Measurements from ENCODE around the gene SAP130. TPM values are rescaled to one million over a fixed set of nuclear protein-coding genes. Genes with fewer than 3 reads are reported as not detected.

Gene SAP130
- total RNA-seq, 6 experiments from 2014 or later = 20.3 to 25.3 (median 22.4) TPM

GRCh38 chr2:127932199-127932876 is 95.5 kb downstream of the SAP130 start:
- peaks cover 15% of the 10 kb centered on the region for H3K4me1 Mint-ChIP-seq (ENCODE audit: low read depth)
- DNase-seq = peak; percentile 90
- no peak overlapping the region for H3K4me3 Mint-ChIP-seq
- H3K27ac Mint-ChIP-seq = 0 out of 2 replicates have a peak overlapping the region, but pooled peaks have one; percentile 32
- H3K36me3 Mint-ChIP-seq (ENCODE audit: low read depth) = no peaks in the 10 kb centered on the region
- H3K9me3 Mint-ChIP-seq = no peaks in the 10 kb centered on the region
- TF ChIP-seq CTCF (IDR thresholded peaks at IDR 0.05) = no peak
- H3K27me3 Mint-ChIP-seq (ENCODE audit: insufficient read depth) = peaks cover 6% of the 10 kb centered on the region

- DNase-seq = no peak
- H3K4me3 Mint-ChIP-seq = no peak overlapping the region
- no peak for TF ChIP-seq CTCF (IDR thresholded peaks at IDR 0.05)
- no peak overlapping the region for H3K27ac Mint-ChIP-seq
- H3K9me3 Mint-ChIP-seq = peaks cover 5% of the 10 kb centered on the region; the same call in 1 of the 2 replicates
- H3K4me1 Mint-ChIP-seq (ENCODE audit: low read depth) = peaks cover 15% of the 10 kb centered on the region
- peaks cover 12% of the 10 kb centered on the region for H3K27me3 Mint-ChIP-seq (ENCODE audit: insufficient read depth)
- H3K36me3 Mint-ChIP-seq (ENCODE audit: low read depth) = no peaks in the 10 kb centered on the region
Observed at GRCh38 chr2:127929449-127929848, 98.4 kb downstream of the SAP130 start.

- Mint-ChIP-seq H3K27me3 (ENCODE audit: insufficient read depth) (peaks cover 9% of the 10 kb centered on the region), H3K9me3 (peaks cover 5% of the 10 kb centered on the region; the same call in 1 of the 2 replicates), H3K4me1 (ENCODE audit: low read depth) (peaks cover 12% of the 10 kb centered on the region), H3K36me3 (ENCODE audit: low read depth) (no peaks in the 10 kb centered on the region), H3K4me3 (no peak overlapping the region), H3K27ac (no peak overlapping the region)
- no peak for DNase-seq
- no peak for TF ChIP-seq CTCF (IDR thresholded peaks at IDR 0.05)
Observed at GRCh38 chr2:127927384-127927783, 100.5 kb downstream of the SAP130 start.

GRCh38 chr2:127917916-127918315 is 109.9 kb downstream of the SAP130 start:
- peak; percentile 13 for DNase-seq
- peaks cover 3% of the 10 kb centered on the region for H3K27me3 Mint-ChIP-seq (ENCODE audit: insufficient read depth)
- H3K4me1 Mint-ChIP-seq (ENCODE audit: low read depth) = peaks cover 9% of the 10 kb centered on the region
- no peak for TF ChIP-seq CTCF (IDR thresholded peaks at IDR 0.05)
- no peak overlapping the region for H3K4me3 Mint-ChIP-seq
- no peak overlapping the region; the same call in 1 of the 2 replicates for H3K27ac Mint-ChIP-seq
- no peaks in the 10 kb centered on the region for H3K9me3 Mint-ChIP-seq
- H3K36me3 Mint-ChIP-seq (ENCODE audit: low read depth) = no peaks in the 10 kb centered on the region

- no peak overlapping the region for H3K4me3 Mint-ChIP-seq
- H3K4me1 Mint-ChIP-seq (ENCODE audit: low read depth) = peaks cover 9% of the 10 kb centered on the region
- no peaks in the 10 kb centered on the region for H3K36me3 Mint-ChIP-seq (ENCODE audit: low read depth)
- no peak for TF ChIP-seq CTCF (IDR thresholded peaks at IDR 0.05)
- DNase-seq = no peak
- H3K27ac Mint-ChIP-seq = no peak overlapping the region
- H3K27me3 Mint-ChIP-seq (ENCODE audit: insufficient read depth) = peaks cover 12% of the 10 kb centered on the region
- H3K9me3 Mint-ChIP-seq = no peaks in the 10 kb centered on the region
Observed at GRCh38 chr2:127913808-127914457, 113.9 kb downstream of the SAP130 start.

All from HFFc6 (cell line).